ENCODE measurements around the gene SIX2. TPM values are rescaled to one million over a fixed set of nuclear protein-coding genes. Genes with fewer than 3 reads are reported as not detected.
A peak's percentile ranks its signal among the peaks of the same experiment; 100 is the strongest.

Gene SIX2
- total RNA-seq, 2 experiments from 2014 or later, result not detected

GRCh38 chr2:44955593-44956392 is 53.5 kb downstream of the SIX2 start:
- peak; percentile 84 for ATAC-seq
- Mint-ChIP-seq H3K4me1 (ENCODE audit: low read depth) (peaks cover 14% of the 10 kb centered on the region), H3K4me3 (peak overlapping the region; percentile 39)

More at GRCh38 chr2:44955593-44956392, 53.5 kb downstream of the SIX2 start:
- intact Hi-C loops (cut with micrococcal nuclease), result loop anchor here (5.0 to 10.0 kb wide), 5 partner anchors 391 to 911 kb away; no protein-coding TSS in a partner anchor
- Mint-ChIP-seq H3K27me3 (peaks cover 48% of the 10 kb centered on the region), H3K9me3 (no peaks in the 10 kb centered on the region), H3K27ac (no peak overlapping the region), H3K36me3 (ENCODE audit: low read depth) (no peaks in the 10 kb centered on the region)
- DNase-seq, result peak; percentile 81
- peak; percentile 83 for TF ChIP-seq CTCF (IDR thresholded peaks at IDR 0.05)
- CTCF ChIA-PET, result interaction anchor here (0.6 to 8.3 kb wide), 49 partner anchors 9 to 1078 kb away, joined by 3 to 100 read pairs (median 4); no protein-coding TSS in a partner anchor
- POLR2A ChIA-PET, result interaction anchor here (1.1 kb wide), 1 partner anchor 12 kb away, joined by 4 read pairs; no protein-coding TSS in a partner anchor

Other genes starting within 250 kb of the SIX2 start
- not detected for gene SIX3, start 67.8 kb downstream of the SIX2 start, total RNA-seq

Measured in activated CD8-positive, alpha-beta T cell treated with anti-CD3 and anti-CD28 coated beads for 36 hours (primary cell).